HG03575 (cell line): Measurements from ENCODE around the gene HNRNPUL1.

Experiments
- ATAC-seq: cut with Tn5 transposase; IDR thresholded peaks from one replicate; pipeline ENCODE4 v1.9.1; 2021; ENCODE audit not compliant: unreplicated experiment, insufficient number of reproducible peaks, low FRiP score; ENCODE audit errors: extremely low read depth

HNRNPUL1 gene

DNA sequence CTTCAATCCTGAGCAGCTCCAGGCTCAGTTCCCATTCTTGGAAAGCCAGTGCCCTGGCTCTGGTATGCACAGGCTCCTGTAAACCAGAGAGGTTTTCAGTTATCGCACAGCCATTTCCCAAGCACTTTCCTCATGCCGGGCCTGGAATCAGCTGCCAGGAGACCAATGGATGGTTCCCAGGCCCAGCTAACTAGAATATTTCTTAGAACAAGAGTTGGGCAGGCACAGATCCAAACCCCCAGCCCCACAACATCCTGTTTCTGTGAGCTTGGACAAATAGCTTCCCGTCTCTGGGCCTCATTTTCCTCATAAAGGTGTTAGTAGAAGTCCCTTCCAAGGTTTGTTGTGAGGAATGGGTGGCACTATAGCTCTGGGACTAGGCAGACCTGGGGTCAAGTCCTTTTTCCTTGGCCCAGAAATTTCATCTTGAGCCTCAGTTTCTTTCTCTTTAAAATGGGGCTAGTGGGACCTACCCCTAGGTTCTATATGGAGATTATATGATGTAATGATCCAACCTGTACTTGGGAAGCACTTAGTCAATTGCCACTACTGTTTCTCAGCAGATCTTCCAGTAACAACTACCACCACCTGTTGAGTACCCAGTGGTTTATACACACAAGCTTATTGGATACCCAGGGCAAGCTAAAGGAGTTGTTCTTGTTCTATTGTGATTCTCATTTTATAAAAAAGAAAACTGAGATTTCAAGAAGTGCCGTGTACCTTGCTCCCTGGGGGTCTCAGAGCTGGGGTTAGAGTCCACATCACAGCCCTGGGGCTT is 40.7 kb downstream of the HNRNPUL1 start:
- no peak for ATAC-seq

DNA sequence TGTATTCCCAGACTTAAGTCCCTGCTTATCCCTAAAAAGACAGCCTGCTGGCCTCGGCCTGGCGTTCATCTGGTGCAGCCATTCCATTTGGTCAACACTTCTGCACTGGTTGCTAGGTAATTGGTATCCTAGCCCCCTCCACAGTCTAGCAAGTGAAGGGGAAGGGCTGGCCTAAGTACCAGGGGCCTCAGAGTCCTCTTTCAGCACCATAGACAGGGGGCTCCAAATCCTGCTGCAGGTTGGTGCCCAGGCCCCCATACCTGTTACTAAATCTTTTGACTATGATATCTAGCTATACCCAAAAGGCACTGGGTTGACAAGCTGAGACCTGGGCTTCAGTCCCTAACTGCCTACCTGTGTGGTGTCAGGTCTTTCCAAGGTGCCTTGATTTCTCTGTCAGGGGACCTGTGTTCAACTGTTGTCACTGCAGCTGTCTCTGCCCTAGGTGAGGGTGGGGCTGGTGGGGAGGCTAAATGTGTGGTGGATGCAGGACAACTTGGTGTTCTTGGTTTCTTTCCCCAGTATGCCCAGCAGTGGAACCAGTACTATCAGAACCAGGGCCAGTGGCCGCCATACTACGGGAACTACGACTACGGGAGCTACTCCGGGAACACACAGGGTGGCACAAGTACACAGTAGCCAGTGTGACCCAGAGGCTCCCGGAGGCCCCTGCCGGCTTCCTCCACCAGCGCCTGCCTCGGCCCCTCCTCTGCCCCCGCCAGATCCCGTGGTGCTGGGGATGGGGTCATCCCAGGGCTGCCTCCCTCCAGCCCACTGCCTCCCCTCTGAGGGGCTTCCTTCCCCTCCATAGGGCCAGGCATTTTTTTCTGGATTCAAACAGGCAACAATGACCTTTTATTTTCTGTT is 42.0 kb downstream of the HNRNPUL1 start:
- no peak for ATAC-seq

DNA sequence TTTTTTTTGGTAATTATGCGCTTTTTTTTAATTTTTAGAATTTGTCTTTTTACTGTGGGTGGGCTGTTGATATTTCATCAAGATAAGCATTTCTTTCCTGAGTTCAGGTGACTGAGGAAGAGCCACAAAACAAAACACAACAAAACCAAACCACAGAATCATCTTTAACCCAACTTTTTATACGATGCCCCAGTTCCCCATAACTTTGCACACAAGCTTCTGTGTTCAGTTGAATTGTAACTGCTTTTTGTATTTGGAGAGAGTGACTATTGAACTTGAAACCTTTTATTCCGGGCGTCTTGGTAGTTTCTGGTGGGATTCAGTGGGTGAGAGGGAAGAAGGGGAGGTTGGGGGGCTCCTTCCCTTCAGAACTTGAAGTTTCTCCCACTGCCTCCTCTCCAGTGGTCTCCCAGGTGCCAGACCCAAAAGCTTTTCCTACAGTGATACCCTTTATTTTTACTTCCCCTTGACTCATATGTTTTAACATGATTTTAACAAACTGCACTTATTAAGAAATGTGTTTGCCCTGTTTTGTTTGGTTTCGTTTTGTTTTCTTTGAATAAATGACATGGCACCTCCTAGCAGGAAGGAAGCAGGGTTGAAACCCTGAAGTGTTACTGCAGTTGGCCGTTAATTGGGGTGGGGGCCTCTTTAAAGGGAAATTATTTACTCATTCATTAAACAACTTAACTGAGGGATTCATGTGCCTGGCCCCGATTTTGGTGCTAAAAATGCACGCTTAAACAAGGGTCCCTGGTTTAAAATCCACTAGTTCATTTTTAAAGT is 43.1 kb downstream of the HNRNPUL1 start:
- ATAC-seq = no peak

DNA sequence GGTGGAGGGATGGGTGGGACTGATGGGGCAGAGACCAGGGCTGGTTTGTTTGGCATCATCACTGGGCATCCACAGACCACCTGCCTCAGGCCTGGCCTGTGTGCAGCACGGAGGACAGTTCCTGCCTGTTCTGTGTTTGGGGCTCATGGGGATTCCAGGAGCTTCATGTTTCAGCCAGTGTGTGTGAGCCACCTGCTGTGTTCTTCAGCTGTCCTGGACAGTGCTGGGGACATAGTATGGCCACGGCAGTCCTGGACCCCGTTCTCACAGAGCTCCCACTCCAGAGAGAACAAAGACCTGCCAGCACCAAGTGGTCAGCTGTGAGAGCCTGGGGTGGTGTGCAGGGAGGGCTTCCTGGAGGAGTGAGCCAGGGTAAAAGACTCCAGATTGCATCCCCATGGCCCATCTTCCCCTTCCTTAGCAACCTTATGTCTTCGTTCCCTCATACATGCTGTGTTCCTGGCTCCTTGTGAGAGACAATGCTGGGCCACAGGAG is 43.8 kb downstream of the HNRNPUL1 start:
- ATAC-seq = no peak

DNA sequence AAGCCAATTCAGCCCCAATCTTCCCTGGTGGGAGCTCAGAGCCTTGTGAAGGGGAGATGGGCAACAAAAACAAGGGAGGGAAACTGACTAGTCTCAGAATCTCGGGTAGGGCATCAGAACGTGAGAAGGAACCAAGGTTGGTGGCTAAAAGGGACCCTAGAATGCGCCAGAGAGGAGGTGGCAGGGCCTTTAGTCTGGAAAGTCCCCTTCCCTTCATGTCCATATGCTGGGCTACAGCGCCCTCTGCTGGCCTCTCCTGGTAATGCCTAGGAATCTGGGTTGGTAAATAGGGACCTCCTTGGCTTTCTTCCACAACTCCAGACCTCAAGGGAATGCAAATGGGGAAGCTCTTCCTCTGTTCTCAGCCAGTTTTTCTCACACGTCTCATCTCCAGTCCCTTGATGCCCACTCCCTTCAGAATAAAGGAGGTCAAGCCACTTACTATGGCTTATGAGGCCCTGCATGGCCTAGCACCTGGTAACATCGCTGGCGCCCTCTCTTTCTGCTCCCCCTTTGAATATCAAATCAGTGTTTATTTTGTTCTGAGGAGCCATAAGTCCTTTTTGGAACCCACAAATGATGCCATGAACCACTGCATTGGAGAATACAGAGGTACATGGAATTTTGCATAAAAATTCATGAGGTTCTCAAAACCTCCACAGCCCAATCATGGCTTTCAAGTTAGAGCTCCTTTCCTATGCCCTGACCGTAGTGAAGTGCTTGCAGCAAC is 44.4 kb downstream of the HNRNPUL1 start:
- no peak for ATAC-seq

DNA sequence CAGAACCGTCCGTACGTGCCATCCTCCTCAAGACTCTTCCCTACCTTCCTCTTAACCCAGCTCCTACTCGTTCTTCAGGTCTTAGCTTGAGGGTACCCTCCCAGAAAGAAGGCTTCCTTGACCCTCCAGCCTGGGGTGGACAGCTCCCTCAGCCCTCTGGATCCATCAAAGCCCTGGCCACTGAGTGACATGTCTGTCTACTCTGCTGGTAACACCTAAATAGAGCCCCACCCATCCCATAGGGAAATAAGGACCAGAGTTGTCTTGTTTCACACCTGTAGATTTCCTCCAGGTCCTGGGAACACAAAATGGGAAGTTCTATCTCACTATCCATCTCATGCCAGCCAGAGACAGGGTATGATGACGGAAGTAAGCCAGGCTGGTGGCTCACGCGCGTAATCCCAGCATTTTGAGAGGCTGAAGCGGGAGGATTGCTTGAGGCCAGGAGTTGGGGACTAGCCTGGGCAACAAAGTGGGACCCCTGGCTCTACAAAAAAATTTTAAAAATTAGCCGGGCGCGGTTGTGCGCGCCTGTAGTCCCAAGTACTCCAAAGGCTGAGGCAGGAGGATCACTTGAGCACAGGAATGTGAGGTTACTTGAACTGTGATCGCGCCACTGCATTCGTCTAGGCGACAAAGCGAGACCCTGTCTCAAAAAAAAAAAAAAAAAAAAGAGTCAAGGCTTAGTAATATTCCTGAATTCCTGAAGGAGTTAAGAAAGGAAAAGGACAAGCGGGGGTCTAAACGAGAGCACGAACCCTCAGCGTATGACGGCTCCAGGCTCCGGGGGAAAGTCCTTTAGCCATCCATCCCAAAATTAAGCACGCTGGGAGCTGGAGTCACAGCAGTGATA is 45.2 kb downstream of the HNRNPUL1 start:
- ATAC-seq = no peak

DNA sequence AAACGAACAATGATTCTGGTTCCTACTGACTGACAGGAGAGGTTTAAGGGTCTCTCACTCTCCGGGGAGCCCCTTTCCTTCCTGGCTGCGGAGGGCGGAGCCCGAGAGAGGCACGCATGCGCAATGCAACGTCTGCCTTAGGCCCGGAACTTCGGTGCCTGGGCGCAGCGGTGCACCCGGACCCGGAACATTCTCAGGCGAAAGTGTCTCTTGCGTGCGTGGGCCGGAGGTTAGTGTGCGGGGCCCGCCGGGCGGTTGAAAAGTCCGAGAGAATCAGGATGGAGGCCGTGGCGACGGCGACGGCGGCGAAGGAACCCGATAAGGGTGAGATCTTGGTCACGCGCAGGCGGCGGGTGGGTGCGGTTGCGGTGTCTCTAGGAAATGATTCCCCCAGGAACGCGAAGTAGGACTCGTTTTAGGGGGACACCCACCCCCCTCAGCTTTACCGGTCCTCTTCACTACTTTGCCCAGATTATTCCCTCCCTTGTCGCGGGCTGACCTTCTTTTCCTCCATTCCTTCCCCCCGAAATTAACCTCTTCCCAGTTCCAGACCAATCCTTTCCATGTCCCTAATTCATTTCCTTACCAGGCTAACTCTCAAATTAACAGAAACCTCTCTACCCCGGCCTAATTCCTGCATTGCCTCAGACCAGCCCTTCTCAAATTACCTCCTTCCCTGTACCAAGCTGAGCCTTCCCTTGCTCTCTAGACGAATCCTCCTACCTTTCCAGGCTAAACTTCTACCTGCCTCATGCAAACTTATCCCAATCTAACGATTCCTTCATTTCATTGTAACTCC is 46.1 kb downstream of the HNRNPUL1 start, which contains the start of gene CCDC97:
CCDC97 (plus strand) TSS at position 140 of the 799 bp plus-strand sequence; CDS start at position 279, 139 bp downstream.
- peak; percentile 28 for ATAC-seq

DNA sequence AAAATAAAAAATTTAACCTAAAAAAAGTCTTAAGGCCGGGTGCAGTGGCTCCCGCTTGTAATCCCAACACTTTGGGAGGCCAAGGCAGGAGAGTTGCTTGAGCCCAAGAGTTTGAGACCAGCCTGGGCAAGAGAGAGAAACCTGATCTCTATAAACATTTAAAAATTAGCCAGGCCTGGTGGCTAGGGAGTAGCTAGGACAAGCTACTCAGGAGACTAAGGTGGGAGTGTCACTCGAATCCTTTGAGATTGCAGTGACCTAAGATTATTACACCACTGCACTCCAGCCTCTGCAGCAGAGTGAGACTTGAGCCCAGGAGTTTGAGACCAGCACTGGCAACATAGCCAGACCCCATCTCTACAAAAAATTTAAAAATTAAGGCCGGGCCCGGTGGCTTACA is 46.9 kb downstream of the HNRNPUL1 start:
- no peak for ATAC-seq

DNA sequence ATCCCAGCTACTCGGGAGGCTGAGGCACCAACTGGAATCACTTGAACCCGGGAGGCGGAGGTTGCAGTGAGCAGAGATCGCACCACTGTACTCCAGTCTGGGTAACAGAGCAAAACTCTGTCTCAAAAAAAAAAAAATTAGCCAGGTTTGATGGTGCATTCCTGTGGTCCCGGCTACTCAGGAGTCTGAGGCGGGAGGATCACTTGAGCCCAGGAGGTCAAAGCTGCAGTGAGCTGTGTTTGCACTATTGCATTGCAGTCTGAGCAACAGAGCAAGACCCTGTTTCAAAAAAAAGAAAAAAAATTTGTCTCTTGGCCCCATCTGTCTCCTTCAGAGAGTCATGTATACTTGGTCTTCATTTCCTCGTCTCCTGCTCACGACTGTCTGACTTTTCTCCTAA is 47.4 kb downstream of the HNRNPUL1 start:
- no peak for ATAC-seq

DNA sequence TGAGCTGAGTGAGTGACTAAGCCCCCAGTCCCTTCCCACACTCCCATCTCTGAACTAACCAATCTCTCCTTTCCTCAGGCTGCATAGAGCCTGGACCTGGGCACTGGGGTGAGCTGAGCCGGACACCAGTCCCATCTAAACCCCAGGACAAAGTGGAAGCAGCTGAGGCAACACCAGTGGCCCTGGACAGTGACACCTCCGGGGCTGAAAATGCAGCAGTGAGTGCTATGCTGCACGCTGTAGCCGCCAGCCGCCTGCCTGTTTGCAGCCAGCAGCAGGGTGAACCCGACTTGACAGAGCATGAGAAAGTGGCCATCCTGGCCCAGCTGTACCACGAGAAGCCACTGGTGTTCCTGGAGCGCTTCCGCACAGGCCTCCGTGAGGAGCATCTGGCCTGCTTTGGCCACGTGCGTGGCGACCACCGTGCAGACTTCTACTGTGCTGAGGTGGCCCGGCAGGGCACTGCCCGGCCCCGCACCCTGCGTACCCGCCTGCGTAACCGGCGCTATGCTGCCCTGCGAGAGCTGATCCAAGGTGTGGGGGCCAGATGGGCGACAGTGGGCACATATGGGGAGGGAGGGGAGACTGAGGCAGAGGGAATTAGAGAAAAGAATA is 52.2 kb downstream of the HNRNPUL1 start:
- no peak for ATAC-seq

DNA sequence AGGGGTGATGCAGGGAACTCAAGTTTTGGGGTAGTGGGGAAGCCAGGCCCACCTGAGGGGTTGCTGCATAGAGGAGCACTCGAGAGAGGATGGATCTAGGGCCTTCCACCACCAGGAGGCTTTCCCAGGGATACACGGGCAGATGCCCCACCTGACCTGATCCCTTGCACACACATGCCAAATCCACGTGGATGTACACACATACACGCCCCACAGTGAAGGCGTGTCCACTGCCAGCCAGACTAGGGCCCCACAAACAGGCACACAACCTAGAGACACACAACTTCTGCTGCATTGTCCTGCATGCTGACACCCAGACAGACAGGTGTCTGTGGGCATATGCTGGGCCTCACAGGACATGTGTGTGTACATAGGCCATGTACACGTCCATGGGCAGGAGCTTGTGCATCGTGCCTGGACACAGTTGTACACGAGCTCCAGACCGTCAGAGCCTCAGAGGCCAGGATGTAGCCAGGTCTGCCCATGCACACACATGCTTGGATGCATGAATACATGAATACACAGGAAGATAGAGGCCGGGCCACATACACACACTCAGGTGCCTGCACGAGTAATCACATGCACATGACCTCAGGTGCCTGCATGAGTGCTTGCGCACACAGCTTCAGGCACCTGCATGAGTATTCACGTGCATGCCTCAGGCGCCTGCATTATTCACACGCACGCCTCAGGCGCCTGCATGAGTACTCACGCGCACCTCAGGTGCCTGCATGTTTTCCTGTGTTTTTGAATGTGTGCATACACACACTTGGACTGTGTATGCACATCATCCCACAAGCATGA is 54.7 kb downstream of the HNRNPUL1 start:
- no peak for ATAC-seq

DNA sequence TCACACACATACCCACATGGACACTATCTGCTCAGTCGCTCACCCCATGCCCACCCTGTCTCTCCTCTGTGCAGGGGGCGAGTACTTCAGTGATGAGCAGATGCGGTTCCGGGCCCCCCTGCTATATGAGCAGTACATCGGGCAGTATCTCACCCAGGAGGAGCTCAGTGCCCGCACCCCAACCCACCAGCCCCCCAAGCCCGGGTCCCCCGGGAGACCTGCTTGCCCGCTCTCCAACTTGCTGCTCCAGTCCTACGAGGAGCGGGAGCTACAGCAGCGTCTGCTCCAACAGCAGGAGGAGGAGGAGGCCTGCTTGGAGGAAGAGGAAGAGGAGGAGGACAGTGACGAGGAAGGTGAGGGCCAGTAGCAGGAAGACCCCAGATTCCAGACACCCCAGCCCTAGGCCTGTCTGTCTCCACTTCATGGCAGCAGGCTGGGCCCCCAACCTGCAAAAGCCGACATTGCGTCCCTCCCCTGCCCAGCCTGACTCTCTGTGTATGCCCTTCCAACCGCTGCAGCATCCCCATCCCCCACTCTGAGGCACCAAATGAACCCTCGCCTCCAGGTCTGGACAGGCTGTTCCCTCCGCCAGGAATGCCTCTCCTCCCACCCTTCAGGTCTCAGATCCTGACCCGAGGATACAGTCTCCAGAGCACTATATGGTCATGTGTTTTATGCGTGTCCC is 55.5 kb downstream of the HNRNPUL1 start:
- ATAC-seq = no peak

DNA sequence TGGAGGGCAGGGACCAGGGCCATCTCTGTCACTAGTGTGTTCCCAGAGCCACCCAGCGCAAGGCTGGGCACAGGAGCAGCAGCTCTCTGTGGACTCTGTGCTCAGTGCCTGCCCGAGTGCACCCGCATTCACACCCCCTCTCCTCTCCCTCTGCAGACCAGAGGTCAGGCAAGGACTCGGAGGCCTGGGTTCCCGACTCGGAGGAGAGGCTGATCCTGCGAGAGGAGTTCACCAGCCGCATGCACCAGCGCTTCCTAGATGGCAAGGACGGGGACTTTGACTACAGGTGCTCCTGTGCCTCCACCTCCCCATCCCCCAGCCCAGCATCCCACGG is 56.0 kb downstream of the HNRNPUL1 start:
- ATAC-seq = no peak

DNA sequence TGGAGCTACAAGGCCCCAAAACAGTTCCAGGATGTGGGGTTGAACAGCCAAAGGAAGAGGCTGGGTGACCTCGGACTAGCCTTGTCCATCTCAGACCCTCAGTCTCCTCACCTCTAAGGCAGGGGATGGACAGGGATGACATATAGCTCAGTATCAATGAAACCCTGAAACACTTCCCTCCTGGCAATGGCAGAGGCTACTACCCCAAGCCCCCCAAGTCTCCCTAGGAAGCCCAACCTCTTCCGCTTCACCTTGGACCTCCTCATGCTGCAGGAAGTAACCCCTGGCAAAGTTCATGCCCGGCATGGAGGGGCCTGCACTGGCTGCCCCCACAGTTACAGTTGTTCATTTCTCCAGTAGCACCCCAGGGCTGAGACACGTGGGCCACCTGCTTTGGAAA is 56.4 kb downstream of the HNRNPUL1 start:
- no peak for ATAC-seq

DNA sequence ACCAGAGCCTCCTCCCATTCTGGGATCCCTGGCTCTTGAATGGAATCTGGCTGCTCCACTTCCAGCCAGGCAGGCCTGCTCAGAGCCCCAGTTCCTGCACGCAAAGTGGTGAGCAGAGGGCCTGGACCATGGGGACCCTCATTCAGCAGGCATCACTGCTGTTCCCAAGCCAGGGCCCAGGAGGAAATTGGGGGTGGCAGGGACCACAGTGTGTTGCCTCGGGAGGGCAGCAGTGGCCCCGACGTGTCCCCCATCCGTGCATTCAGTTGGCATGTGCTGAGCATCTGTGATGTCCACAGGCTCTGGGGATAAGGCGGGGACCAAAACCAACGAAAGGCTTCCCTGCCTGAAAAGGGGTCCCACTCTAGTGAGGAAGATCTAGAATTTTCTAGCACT is 57.0 kb downstream of the HNRNPUL1 start:
- ATAC-seq = no peak
